NCI-H748 treated with DMSO at 0.1 percent for 48 hours (cell line): ENCODE measurements around the gene NPIPB12.
"Not testable (repeated sequence)": the region's sequence is repeated elsewhere in the genome, so short reads cannot be mapped to it uniquely, and the experiment has no call there.

Source experiments
- DNase-seq: peaks from one replicate; lab custom pipeline; 2025; lab: John Stamatoyannopoulos, UW

NPIPB12 gene

GRCh38 chr16:29506308-29506707 is at the start of gene NPIPB12:
NPIPB12 (minus strand) TSS chr16:29506408.
- DNase-seq, result not testable (repeated sequence)

GRCh38 chr16:29521520-29521919 is 15.3 kb upstream of the NPIPB12 start:
- not testable (repeated sequence) for DNase-seq

- DNase-seq, result not testable (repeated sequence)
Observed at GRCh38 chr16:29482276-29482675, 23.9 kb downstream of the NPIPB12 start.

- DNase-seq, result not testable (repeated sequence)
Observed at GRCh38 chr16:29472065-29472464, 34.1 kb downstream of the NPIPB12 start.

GRCh38 chr16:29469660-29470059 is 36.5 kb downstream of the NPIPB12 start:
- DNase-seq, result not testable (repeated sequence)

GRCh38 chr16:29467654-29468366 is 38.4 kb downstream of the NPIPB12 start:
- DNase-seq, result not testable (repeated sequence)

GRCh38 chr16:29466904-29467303 is 39.3 kb downstream of the NPIPB12 start:
- DNase-seq, result not testable (repeated sequence)

GRCh38 chr16:29465985-29466824 is 40.0 kb downstream of the NPIPB12 start:
- not testable (repeated sequence) for DNase-seq

GRCh38 chr16:29460647-29461030 is 45.6 kb downstream of the NPIPB12 start:
- not testable (repeated sequence) for DNase-seq

- not testable (repeated sequence) for DNase-seq
Observed at GRCh38 chr16:29459706-29460646, 46.2 kb downstream of the NPIPB12 start, which contains the start of gene SULT1A4. SULT1A4 (plus strand) TSS chr16:29459913; CDS start chr16:29461386, 1,473 bp downstream.

GRCh38 chr16:29457660-29458059 is 48.5 kb downstream of the NPIPB12 start:
- not testable (repeated sequence) for DNase-seq

GRCh38 chr16:29454828-29455227 is 51.4 kb downstream of the NPIPB12 start:
- DNase-seq, result not testable (repeated sequence)

- not testable (repeated sequence) for DNase-seq
Observed at GRCh38 chr16:29454269-29454668, 51.9 kb downstream of the NPIPB12 start, which contains the start of the genes BOLA2 and SLX1B. BOLA2 (minus strand) TSS chr16:29454351; CDS start chr16:29454253, 98 bp downstream. SLX1B (plus strand) TSS chr16:29454533.

- DNase-seq, result not testable (repeated sequence)
Observed at GRCh38 chr16:29453754-29454153, 52.5 kb downstream of the NPIPB12 start.
